RPMI7951 (cell line): ENCODE measurements around the gene RPL27. TPM values are rescaled to one million over a fixed set of nuclear protein-coding genes. Genes with fewer than 3 reads are reported as not detected.
"Not testable (repeated sequence)": the region's sequence is repeated elsewhere in the genome, so short reads cannot be mapped to it uniquely, and the experiment has no call there.

Source experiments
- DNase-seq: peaks from one replicate; pipeline ENCODE4 v3.0.0-alpha.2; 2012; ENCODE audit warnings: low read depth
- total RNA-seq: library from RNA; depleted of rRNA; stranded (reverse); fragments of >200 nt; shearing (Covaris generic); gene quantifications from 2 replicates; pipeline ENCODE4 v1.2.3, GENCODE V29; 2014

Gene RPL27
- total RNA-seq, 1 experiment from 2014 or later: 1,894 TPM

GRCh38 chr17:42992872-42993271 lies 5.3 kb upstream of the RPL27 start:
- no peak for DNase-seq

GRCh38 chr17:42993913-42994312 lies 4.3 kb upstream of the RPL27 start:
- not testable (repeated sequence) for DNase-seq

- no peak for DNase-seq
Observed at GRCh38 chr17:42997390-42997983, 732 bp upstream of the RPL27 start.

GRCh38 chr17:42999003-42999525 lies 845 bp downstream of the RPL27 start:
- no peak for DNase-seq

GRCh38 chr17:43000894-43001293 lies 2.7 kb downstream of the RPL27 start:
- DNase-seq: not testable (repeated sequence)

GRCh38 chr17:43003542-43004172 lies 5.4 kb downstream of the RPL27 start:
- DNase-seq: peak; percentile 32

GRCh38 chr17:43006639-43007551 lies 8.7 kb downstream of the RPL27 start, which contains the start of gene IFI35:
Gene IFI35 (plus strand): TSS chr17:43006784. CDS start chr17:43006948, 164 bp downstream.
- peak; percentile 83 for DNase-seq

GRCh38 chr17:43010667-43011308 lies 12.6 kb downstream of the RPL27 start:
- DNase-seq: no peak

- no peak for DNase-seq
Observed at GRCh38 chr17:43011728-43012472, 13.7 kb downstream of the RPL27 start.

- DNase-seq: no peak
Observed at GRCh38 chr17:43013296-43013695, 15.1 kb downstream of the RPL27 start.

GRCh38 chr17:43014020-43014648 lies 15.9 kb downstream of the RPL27 start:
- no peak for DNase-seq

- no peak for DNase-seq
Observed at GRCh38 chr17:43014649-43015542, 16.7 kb downstream of the RPL27 start.

- DNase-seq: no peak
Observed at GRCh38 chr17:43015579-43015978, 17.4 kb downstream of the RPL27 start.

GRCh38 chr17:43016216-43016615 lies 18.0 kb downstream of the RPL27 start:
- no peak for DNase-seq

- no peak for DNase-seq
Observed at GRCh38 chr17:43018008-43018853, 20.0 kb downstream of the RPL27 start.

- DNase-seq: no peak
Observed at GRCh38 chr17:43018932-43019331, 20.7 kb downstream of the RPL27 start.

GRCh38 chr17:43019418-43019817 lies 21.2 kb downstream of the RPL27 start:
- no peak for DNase-seq

GRCh38 chr17:43020030-43020621 lies 21.9 kb downstream of the RPL27 start:
- no peak for DNase-seq
